WTC11 (cell line): Measurements from ENCODE around the gene RILP. TPM values are rescaled to one million over a fixed set of nuclear protein-coding genes. Genes with fewer than 3 reads are reported as not detected.
A peak's percentile ranks its signal among the peaks of the same experiment; 100 is the strongest.
"Not testable (repeated sequence)": the region's sequence is repeated elsewhere in the genome, so short reads cannot be mapped to it uniquely, and the experiment has no call there.

Experiments
- ATAC-seq: fragments of 200-7000 bp; cut with Tn5 transposase; 2 replicates; pipeline ENCODE4 v1.10.0; 2021; ENCODE audit warnings: mild to moderate bottlenecking, moderate library complexity
- CTCF ChIA-PET: fragments of 300-600 bp; sonication (Branson Sonifier 250); formaldehyde crosslinking; loops from one replicate; lab custom pipeline; 2021; ENCODE audit warnings: antibody characterized with exemption; lab: Charles Lee
- POLR2A ChIA-PET: fragments of 350-600 bp; sonication (Branson Sonifier 250); formaldehyde crosslinking; loops from one replicate; lab custom pipeline; 2021; ENCODE audit warnings: antibody characterized with exemption; lab: Charles Lee
- DNase-seq: peaks from one replicate; pipeline ENCODE4 v3.0.0; 2021; ENCODE audit warnings: low spot score
- H3K27ac Mint-ChIP-seq: 2 replicates; pipeline ENCODE4 v1.8.0; 2021; ENCODE audit warnings: mixed read lengths
- H3K27me3 Mint-ChIP-seq: 2 replicates; pipeline ENCODE4 v1.8.0; 2021; ENCODE audit warnings: low read depth, mild to moderate bottlenecking, moderate library complexity, mixed read lengths
- H3K36me3 Mint-ChIP-seq: 2 replicates; pipeline ENCODE4 v1.8.0; 2021; ENCODE audit warnings: mixed read lengths
- H3K4me1 Mint-ChIP-seq: 2 replicates; pipeline ENCODE4 v1.8.0; 2022; ENCODE audit warnings: mixed read lengths
- H3K4me3 Mint-ChIP-seq: 2 replicates; pipeline ENCODE4 v1.8.0; 2021; ENCODE audit warnings: mild to moderate bottlenecking, moderate library complexity, mixed read lengths
- H3K9me3 Mint-ChIP-seq: 2 replicates; pipeline ENCODE4 v1.8.0; 2021; ENCODE audit warnings: mixed read lengths
- ATF1 ChIP-seq: sonication (generic); formaldehyde crosslinking; IDR thresholded peaks from 2 replicates; pipeline ENCODE4 v1.8.1; 2023; ENCODE audit warnings: mild to moderate bottlenecking, moderate library complexity, missing genetic modification reagents
- ATF6 ChIP-seq: sonication (generic); formaldehyde crosslinking; IDR thresholded peaks from 2 replicates; pipeline ENCODE4 v1.8.1; 2023; ENCODE audit warnings: mild to moderate bottlenecking, missing genetic modification reagents
- ETV6 ChIP-seq: sonication (generic); formaldehyde crosslinking; IDR thresholded peaks from 2 replicates; pipeline ENCODE4 v1.8.1; 2022; ENCODE audit warnings: mild to moderate bottlenecking, missing genetic modification reagents
- FOXK1 ChIP-seq: sonication (generic); formaldehyde crosslinking; IDR thresholded peaks from 2 replicates; pipeline ENCODE4 v1.8.0; 2022; ENCODE audit warnings: mild to moderate bottlenecking, moderate library complexity, missing genetic modification reagents
- JUN ChIP-seq: sonication (generic); formaldehyde crosslinking; IDR thresholded peaks from 2 replicates; pipeline ENCODE4 v1.8.0; 2023; ENCODE audit warnings: mild to moderate bottlenecking, missing genetic modification reagents
- OVOL2 ChIP-seq: fragments of 250-450 bp; sonication (Bioruptor Pico); IDR thresholded peaks from 2 replicates; pipeline ENCODE4 v1.9.0; 2021; ENCODE audit warnings: mild to moderate bottlenecking, borderline replicate concordance
- TEAD1 ChIP-seq: sonication (generic); formaldehyde crosslinking; IDR thresholded peaks from 2 replicates; pipeline ENCODE4 v1.8.0; 2022; ENCODE audit warnings: mild to moderate bottlenecking, missing genetic modification reagents
- TP53 ChIP-seq: sonication (generic); formaldehyde crosslinking; IDR thresholded peaks from 2 replicates; pipeline ENCODE4 v1.8.1; 2023; ENCODE audit warnings: mild to moderate bottlenecking, missing genetic modification reagents
- ZNF121 ChIP-seq: sonication (generic); formaldehyde crosslinking; IDR thresholded peaks from 2 replicates; pipeline ENCODE4 v1.8.0; 2023; ENCODE audit warnings: missing genetic modification reagents
- ZNF138 ChIP-seq: sonication (generic); formaldehyde crosslinking; conservative IDR thresholded peaks from 2 replicates; pipeline ENCODE4 v1.8.1; 2022; ENCODE audit warnings: mild to moderate bottlenecking, moderate library complexity, missing genetic modification reagents
- ZNF219 ChIP-seq: sonication (generic); formaldehyde crosslinking; IDR thresholded peaks from 2 replicates; pipeline ENCODE4 v1.8.0; 2023; ENCODE audit warnings: missing genetic modification reagents, mild to moderate bottlenecking, borderline replicate concordance
- total RNA-seq: library from RNA; stranded (reverse); gene quantifications from 3 replicates; pipeline ENCODE4 v1.2.3, GENCODE V29; 2021
- TF ChIP-seq, protein P1 (sequence below): sonication (generic); formaldehyde crosslinking; IDR thresholded peaks from 2 replicates; pipeline ENCODE4 v1.8.1; 2022; ENCODE audit warnings: missing genetic modification reagents, borderline replicate concordance
- TF ChIP-seq, protein P2 (sequence below): sonication (generic); formaldehyde crosslinking; IDR thresholded peaks from 2 replicates; pipeline ENCODE4 v1.8.0; 2022; ENCODE audit warnings: missing genetic modification reagents
- TF ChIP-seq, protein P3 (sequence below): sonication (generic); formaldehyde crosslinking; IDR thresholded peaks from 2 replicates; pipeline ENCODE4 v1.8.0; 2022; ENCODE audit warnings: mild to moderate bottlenecking, missing genetic modification reagents

The RILP gene
- total RNA-seq, 1 experiment from 2014 or later: 11.7 TPM

DNA sequence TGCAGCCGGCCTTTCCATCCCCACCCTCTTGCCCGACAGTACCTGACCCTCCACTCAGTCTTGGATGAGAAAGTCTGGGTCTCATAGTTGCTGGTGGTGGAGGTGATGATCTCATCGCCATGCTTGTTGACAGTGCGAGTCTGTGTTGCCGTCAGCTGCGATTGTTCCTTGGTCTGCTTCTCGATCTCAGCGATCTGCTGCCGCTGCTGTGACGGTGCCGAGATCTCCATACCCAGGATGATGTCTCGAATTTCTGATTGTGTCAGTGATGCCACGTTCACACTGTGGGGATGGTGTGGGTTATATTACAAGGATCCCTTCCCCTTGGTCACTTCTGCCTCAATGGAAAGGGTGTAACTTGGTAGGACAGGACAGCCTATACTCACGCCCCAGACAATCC, 4.1 kb upstream of the RILP start:
- no peak overlapping the region for H3K4me3 Mint-ChIP-seq
- no peaks in the 10 kb centered on the region for H3K4me1 Mint-ChIP-seq
- ChIA-PET CTCF (no interaction called here), POLR2A (no interaction called here)
- H3K27me3 Mint-ChIP-seq: no peaks in the 10 kb centered on the region
- H3K27ac Mint-ChIP-seq: no peak overlapping the region
- H3K36me3 Mint-ChIP-seq: peaks cover 77% of the 10 kb centered on the region
- H3K9me3 Mint-ChIP-seq: peaks cover 6% of the 10 kb centered on the region; the same call in 1 of the 2 replicates
- DNase-seq (no peak), ATAC-seq (no peak)
- TF ChIP-seq ZNF138 (CRISPR knock-in tag) (no peak), ZNF121 (CRISPR knock-in tag) (no peak), ATF1 (CRISPR knock-in tag) (no peak), TEAD1 (no peak), ATF6 (CRISPR knock-in tag) (no peak), ETV6 (CRISPR knock-in tag) (no peak), JUN (no peak), FOXK1 (CRISPR knock-in tag) (no peak)
- TF ChIP-seq, protein P1, sequence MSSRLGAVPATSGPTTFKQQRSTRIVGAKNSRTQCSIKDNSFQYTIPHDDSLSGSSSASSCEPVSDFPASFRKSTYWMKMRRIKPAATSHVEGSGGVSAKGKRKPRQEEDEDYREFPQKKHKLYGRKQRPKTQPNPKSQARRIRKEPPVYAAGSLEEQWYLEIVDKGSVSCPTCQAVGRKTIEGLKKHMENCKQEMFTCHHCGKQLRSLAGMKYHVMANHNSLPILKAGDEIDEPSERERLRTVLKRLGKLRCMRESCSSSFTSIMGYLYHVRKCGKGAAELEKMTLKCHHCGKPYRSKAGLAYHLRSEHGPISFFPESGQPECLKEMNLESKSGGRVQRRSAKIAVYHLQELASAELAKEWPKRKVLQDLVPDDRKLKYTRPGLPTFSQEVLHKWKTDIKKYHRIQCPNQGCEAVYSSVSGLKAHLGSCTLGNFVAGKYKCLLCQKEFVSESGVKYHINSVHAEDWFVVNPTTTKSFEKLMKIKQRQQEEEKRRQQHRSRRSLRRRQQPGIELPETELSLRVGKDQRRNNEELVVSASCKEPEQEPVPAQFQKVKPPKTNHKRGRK (CRISPR knock-in tag): no peak

- H3K4me1 Mint-ChIP-seq, H3K27ac Mint-ChIP-seq, ATAC-seq, H3K27me3 Mint-ChIP-seq, H3K9me3 Mint-ChIP-seq, H3K4me3 Mint-ChIP-seq, CTCF ChIA-PET, POLR2A ChIA-PET, DNase-seq: not testable (repeated sequence)
- peaks cover 68% of the 10 kb centered on the region for H3K36me3 Mint-ChIP-seq
- 0 out of 2 replicates have a peak, but pooled peaks have one; percentile 41 for TF ChIP-seq ZNF121 (CRISPR knock-in tag)
Measured at GRCh38 chr17:1652794-1653193, 3.1 kb upstream of the RILP start.

GRCh38 chr17:1651559-1651844, 1.8 kb upstream of the RILP start:
- ATAC-seq (no peak), DNase-seq (no peak)
- Mint-ChIP-seq H3K27me3 (no peaks in the 10 kb centered on the region; the same call in 1 of the 2 replicates), H3K27ac (no peak overlapping the region), H3K9me3 (no peaks in the 10 kb centered on the region), H3K36me3 (peaks cover 55% of the 10 kb centered on the region), H3K4me3 (no peak overlapping the region), H3K4me1 (peaks cover 6% of the 10 kb centered on the region)
- POLR2A ChIA-PET: no interaction called here
- CTCF ChIA-PET: interaction anchor here (4.6 to 7.2 kb wide), 2 partner anchors 17 to 76 kb away, joined by 56 to 133 read pairs; no protein-coding TSS in a partner anchor
- TF ChIP-seq, protein P2, sequence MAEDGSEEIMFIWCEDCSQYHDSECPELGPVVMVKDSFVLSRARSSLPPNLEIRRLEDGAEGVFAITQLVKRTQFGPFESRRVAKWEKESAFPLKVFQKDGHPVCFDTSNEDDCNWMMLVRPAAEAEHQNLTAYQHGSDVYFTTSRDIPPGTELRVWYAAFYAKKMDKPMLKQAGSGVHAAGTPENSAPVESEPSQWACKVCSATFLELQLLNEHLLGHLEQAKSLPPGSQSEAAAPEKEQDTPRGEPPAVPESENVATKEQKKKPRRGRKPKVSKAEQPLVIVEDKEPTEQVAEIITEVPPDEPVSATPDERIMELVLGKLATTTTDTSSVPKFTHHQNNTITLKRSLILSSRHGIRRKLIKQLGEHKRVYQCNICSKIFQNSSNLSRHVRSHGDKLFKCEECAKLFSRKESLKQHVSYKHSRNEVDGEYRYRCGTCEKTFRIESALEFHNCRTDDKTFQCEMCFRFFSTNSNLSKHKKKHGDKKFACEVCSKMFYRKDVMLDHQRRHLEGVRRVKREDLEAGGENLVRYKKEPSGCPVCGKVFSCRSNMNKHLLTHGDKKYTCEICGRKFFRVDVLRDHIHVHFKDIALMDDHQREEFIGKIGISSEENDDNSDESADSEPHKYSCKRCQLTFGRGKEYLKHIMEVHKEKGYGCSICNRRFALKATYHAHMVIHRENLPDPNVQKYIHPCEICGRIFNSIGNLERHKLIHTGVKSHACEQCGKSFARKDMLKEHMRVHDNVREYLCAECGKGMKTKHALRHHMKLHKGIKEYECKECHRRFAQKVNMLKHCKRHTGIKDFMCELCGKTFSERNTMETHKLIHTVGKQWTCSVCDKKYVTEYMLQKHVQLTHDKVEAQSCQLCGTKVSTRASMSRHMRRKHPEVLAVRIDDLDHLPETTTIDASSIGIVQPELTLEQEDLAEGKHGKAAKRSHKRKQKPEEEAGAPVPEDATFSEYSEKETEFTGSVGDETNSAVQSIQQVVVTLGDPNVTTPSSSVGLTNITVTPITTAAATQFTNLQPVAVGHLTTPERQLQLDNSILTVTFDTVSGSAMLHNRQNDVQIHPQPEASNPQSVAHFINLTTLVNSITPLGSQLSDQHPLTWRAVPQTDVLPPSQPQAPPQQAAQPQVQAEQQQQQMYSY: peak; percentile 63
- no peak for TF ChIP-seq OVOL2

DNA sequence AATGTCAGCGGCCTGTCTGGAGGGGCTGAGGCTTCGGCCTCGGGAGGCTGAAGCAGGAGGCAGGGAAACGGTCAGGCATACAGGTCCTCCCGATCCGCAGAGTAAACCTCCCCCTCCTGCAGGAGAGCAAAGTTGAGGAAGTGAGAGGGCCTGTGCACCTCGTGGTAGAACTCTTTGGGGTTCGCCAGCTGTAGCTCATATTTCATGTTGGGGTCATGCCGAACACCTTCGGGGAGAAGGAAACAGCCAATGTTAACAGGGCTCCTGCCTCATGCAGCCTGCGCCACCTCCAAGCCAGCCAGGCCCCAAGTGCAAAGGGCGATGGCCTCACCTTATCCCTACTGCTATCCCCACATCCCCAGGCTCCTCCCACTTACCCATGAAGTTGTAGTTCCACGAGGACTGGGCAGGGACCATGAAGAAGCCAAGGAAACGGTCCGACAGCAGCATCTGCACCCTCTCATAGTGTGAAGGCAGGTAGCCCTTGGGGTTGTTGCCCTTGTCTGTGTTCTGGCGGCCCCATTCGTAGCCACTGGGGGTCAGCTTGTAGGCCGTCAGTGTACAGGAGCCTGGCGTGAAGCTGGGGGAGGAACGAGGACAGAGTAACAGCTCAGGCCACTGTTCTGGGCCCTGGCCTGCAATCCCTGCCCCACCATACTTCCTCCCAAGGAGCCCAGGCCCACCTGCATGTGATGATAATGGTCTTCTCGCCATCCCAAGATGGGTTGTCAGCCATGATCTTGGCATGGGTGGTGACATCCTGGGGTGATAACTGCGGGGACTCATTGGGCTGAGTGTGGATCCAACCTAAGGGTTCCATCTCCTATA, 1.3 kb upstream of the RILP start:
- no peaks in the 10 kb centered on the region for H3K9me3 Mint-ChIP-seq
- ATAC-seq (no peak), DNase-seq (no peak)
- ChIA-PET POLR2A (no interaction called here), CTCF (interaction anchor here (2.5 to 7.2 kb wide), 4 partner anchors 18 to 76 kb away, joined by 11 to 133 read pairs (median 41); partner anchors contain the start of gene PRPF8)
- peak overlapping the region; percentile 8; the same call in 1 of the 2 replicates for H3K4me3 Mint-ChIP-seq
- no peaks in the 10 kb centered on the region; the same call in 1 of the 2 replicates for H3K27me3 Mint-ChIP-seq
- TF ChIP-seq, protein P3, sequence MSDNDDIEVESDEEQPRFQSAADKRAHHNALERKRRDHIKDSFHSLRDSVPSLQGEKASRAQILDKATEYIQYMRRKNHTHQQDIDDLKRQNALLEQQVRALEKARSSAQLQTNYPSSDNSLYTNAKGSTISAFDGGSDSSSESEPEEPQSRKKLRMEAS (CRISPR knock-in tag): no peak
- TF ChIP-seq ZNF219 (CRISPR knock-in tag) (no peak), TP53 (CRISPR knock-in tag) (no peak)
- no peak overlapping the region for H3K27ac Mint-ChIP-seq
- H3K4me1 Mint-ChIP-seq: peaks cover 12% of the 10 kb centered on the region
- peaks cover 49% of the 10 kb centered on the region for H3K36me3 Mint-ChIP-seq
